Body of pancreas (tissue), 4 donors: ENCODE data around the gene TMEM79. TPM values are rescaled to one million over a fixed set of nuclear protein-coding genes. Genes with fewer than 3 reads are reported as not detected.
A peak's percentile ranks its signal among the peaks of the same experiment; 100 is the strongest.

Experiments
- ATAC-seq: fragments of 150-250 bp; one replicate; pipeline ENCODE4 v1.9.1; 2016
- DNase-seq, 4 donors: peaks; one replicate each; pipeline ENCODE4 v3.0.0-alpha.2; 2019
- H3K27ac ChIP-seq, 4 donors: fragments of 200-600 bp; sonication (generic); 1 replicate in 3 of 4; 2 replicates in 1 of 4; pipeline versions ENCODE4 v1.5.1 to v1.6.1; 2016 to 2019; ENCODE audit warnings: mild to moderate bottlenecking in 1 of 4, mixed read lengths in 1 of 4, moderate library complexity in 1 of 4
- H3K27me3 ChIP-seq, 2 donors: fragments of 200-600 bp; sonication (generic); one replicate each; pipeline ENCODE4 v1.6.0; 2016; ENCODE audit warnings: mild to moderate bottlenecking in 1 of 2
- H3K36me3 ChIP-seq, 2 donors: fragments of 200-600 bp; sonication (generic); replicated peaks in 1 of 2; 2 replicates each; pipeline ENCODE4 v1.5.1; 2016; ENCODE audit warnings: low read depth in 2 of 2; ENCODE audit not compliant: insufficient read depth in 1 of 2
- H3K4me1 ChIP-seq: fragments of 200-600 bp; sonication (generic); one replicate; pipeline ENCODE4 v1.6.0; 2016
- H3K4me3 ChIP-seq, 2 donors: fragments of 200-600 bp; sonication (generic); 1 replicate in 1 of 2; 2 replicates in 1 of 2; pipeline ENCODE4 v1.5.1; 2016 to 2019
- H3K9me3 ChIP-seq, 3 donors: fragments of 200-600 bp; sonication (generic); 1 replicate in 2 of 3; 2 replicates in 1 of 3; pipeline ENCODE4 v1.5.1; 2016
- POLR2A ChIP-seq, 3 donors: fragments of 450-650 bp; IDR thresholded peaks; one replicate each; pipeline ENCODE4 v1.6.1; 2016; ENCODE audit warnings: antibody characterized with exemption in 3 of 3, mild to moderate bottlenecking in 2 of 3
- WGBS, 2 donors: methylation state at CpG; one replicate each; pipeline ENCODE4 v1.1.5; 2017; 5-methylcytosine and 5-hydroxymethylcytosine counted together
- intact Hi-C: fragments of 100-400 bp; cut with DNase I; formaldehyde crosslinking; loops from one replicate; pipeline ENCODE4 v1.15.1; 2023
- total RNA-seq, 2 donors: library from RNA; depleted of rRNA; stranded (reverse); fragments of >200 nt; gene quantifications; one replicate each; pipeline ENCODE4 v1.1.0, GENCODE V29; 2016
- TF ChIP-seq, protein P1 (sequence below), 7 experiments: fragments of 450-650 bp in 4 of 7; fragments of 200-600 bp in 3 of 7; sonication (generic) in 3 of 7; IDR thresholded peaks; one replicate each; pipeline ENCODE4 v1.5.1; 2016 to 2019; ENCODE audit warnings: antibody characterized with exemption in 7 of 7

TMEM79 gene
- total RNA-seq, 2 donors from 2014 or later = 2.3 TPM; not detected in 1

DNA sequence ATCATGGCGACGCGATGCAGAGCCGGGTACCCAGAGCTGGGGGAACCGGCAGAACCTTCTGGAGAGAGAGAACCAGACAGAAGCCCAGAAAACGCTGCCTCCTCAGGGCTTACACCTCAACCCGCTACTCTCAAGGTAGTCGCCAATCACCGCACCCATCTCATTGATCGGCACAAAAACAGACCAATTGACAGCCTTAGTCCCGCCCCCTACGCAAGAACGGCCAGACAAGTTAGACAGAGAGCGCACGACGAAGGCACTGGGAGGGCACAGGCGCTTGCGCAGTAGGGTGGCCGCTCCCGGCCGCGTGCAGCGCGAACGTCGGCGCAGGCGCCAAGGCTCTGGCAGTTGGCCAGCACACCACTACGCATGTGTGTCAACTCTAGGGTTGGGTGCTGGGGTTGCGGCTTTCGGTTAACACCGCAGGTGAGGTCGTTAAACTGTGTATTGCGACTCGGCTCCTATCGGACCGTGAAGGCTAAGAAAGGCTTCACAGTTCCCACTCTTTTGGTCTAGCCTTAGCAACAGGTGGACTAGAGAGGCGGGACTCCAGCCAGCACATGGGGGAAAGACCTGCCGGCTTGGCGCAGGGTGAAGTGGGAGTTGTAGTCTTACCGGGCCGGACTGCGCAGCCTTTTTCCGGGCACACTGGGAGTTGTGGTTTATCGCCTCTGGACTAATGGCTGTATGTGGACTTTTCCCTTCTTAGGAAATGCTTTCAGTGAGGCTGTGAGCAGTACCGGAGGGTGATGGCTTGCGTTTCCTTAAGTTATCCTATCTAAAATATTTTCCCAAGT lies 54.3 kb downstream of the TMEM79 start, which contains the start of the genes CCT3 and TSACC:
Gene CCT3, minus strand, starts transcription at position 113 of the 797 bp plus-strand sequence. Its CDS starts 108 bp downstream, at position 5.
Gene TSACC, plus strand, starts transcription at position 347 of the 797 bp plus-strand sequence. CDS start 1,232 bp downstream, outside the sequence.
- peak within 1 kb of the TSS; percentile 75 to 93 for H3K4me3 ChIP-seq
- WGBS, 2 donors = 0% methylated on average over 4 to 47 of the region's 47 CpGs

More for the DNA sequence above, 54.3 kb downstream of the TMEM79 start, which contains the start of the genes CCT3 and TSACC:
- DNase-seq (peak; percentile 99 to 100 (median 100)), ATAC-seq (peak; percentile 97)
- no peaks in the 10 kb centered on the region for H3K9me3 ChIP-seq
- peak within 1 kb of the TSS; percentile 67 to 90 (median 80) for H3K27ac ChIP-seq
- intact Hi-C loops = no loop called here
- H3K27me3 ChIP-seq = no peaks in the 10 kb centered on the region
- peak in 2 of 3 donors; percentile 80 to 86 for TF ChIP-seq POLR2A (IDR thresholded peaks at IDR 0.05)
- TF ChIP-seq, protein P1, sequence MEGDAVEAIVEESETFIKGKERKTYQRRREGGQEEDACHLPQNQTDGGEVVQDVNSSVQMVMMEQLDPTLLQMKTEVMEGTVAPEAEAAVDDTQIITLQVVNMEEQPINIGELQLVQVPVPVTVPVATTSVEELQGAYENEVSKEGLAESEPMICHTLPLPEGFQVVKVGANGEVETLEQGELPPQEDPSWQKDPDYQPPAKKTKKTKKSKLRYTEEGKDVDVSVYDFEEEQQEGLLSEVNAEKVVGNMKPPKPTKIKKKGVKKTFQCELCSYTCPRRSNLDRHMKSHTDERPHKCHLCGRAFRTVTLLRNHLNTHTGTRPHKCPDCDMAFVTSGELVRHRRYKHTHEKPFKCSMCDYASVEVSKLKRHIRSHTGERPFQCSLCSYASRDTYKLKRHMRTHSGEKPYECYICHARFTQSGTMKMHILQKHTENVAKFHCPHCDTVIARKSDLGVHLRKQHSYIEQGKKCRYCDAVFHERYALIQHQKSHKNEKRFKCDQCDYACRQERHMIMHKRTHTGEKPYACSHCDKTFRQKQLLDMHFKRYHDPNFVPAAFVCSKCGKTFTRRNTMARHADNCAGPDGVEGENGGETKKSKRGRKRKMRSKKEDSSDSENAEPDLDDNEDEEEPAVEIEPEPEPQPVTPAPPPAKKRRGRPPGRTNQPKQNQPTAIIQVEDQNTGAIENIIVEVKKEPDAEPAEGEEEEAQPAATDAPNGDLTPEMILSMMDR (IDR thresholded peaks at IDR 0.05) = peak in 2 of 7 experiments; percentile 3 to 7
- peaks cover 0 to 7% of the 10 kb centered on the region in 2 donors for H3K36me3 ChIP-seq
- peaks cover 21% of the 10 kb centered on the region for H3K4me1 ChIP-seq

Other genes with a start within 250 kb of the TMEM79 start
- gene UBQLN4, start 230.5 kb upstream of the TMEM79 start, total RNA-seq = 10 to 100 TPM; 16.5 to 16.9 TPM
- gene LAMTOR2, start 229.5 kb upstream of the TMEM79 start, total RNA-seq = 10 to 100 TPM; 44.2 to 47.5 TPM
- gene RAB25, start 223.2 kb upstream of the TMEM79 start, total RNA-seq = 10 to 100 TPM; 31.3 to 66.7 TPM
- 1 to 10 TPM in 1 of 2 donors, under 1 TPM in 1; 0.99 to 4.7 TPM for gene MEX3A, start 201.9 kb upstream of the TMEM79 start, total RNA-seq
- gene LMNA, start 169.6 kb upstream of the TMEM79 start, total RNA-seq = 100 to 1,000 TPM; 152 to 186 TPM
- 10 to 100 TPM in 1 of 2 donors, 1 to 10 TPM in 1; 2.6 to 11.9 TPM for gene SEMA4A, start 130.7 kb upstream of the TMEM79 start, total RNA-seq
- gene SLC25A44, start 90.2 kb upstream of the TMEM79 start, total RNA-seq = 10 to 100 TPM in 1 of 2 donors, 1 to 10 TPM in 1; 5.2 to 13.2 TPM
- 10 to 100 TPM; 37.6 to 43.1 TPM for gene PMF1, start 71.3 kb upstream of the TMEM79 start, total RNA-seq
- under 1 TPM in 1 of 2 donors, not detected in 1; 0.52 TPM for gene BGLAP, start 42.1 kb upstream of the TMEM79 start, total RNA-seq
- under 1 TPM in 1 of 2 donors, not detected in 1; 0.33 TPM for gene PAQR6, start 36.3 kb upstream of the TMEM79 start, total RNA-seq
- 10 to 100 TPM; 28.3 to 35.6 TPM for gene SMG5, start 1.5 kb upstream of the TMEM79 start, total RNA-seq
- 10 to 100 TPM; 16.5 to 24.4 TPM for gene GLMP, start 11.4 kb downstream of the TMEM79 start, total RNA-seq
- not detected for gene VHLL, start 15.0 kb downstream of the TMEM79 start, total RNA-seq
- gene CCT3, start 54.0 kb downstream of the TMEM79 start, total RNA-seq = 100 to 1,000 TPM; 104 to 106 TPM
- not detected for gene TSACC, start 54.2 kb downstream of the TMEM79 start, total RNA-seq
- gene RHBG, start 84.9 kb downstream of the TMEM79 start, total RNA-seq = 1 to 10 TPM in 1 of 2 donors, not detected in 1; 3.3 TPM
- 10 to 100 TPM; 15.6 to 18.1 TPM for gene MEF2D, start 216.4 kb downstream of the TMEM79 start, total RNA-seq